K562 (cell line): ENCODE data around the gene ARID3A. TPM values are rescaled to one million over a fixed set of nuclear protein-coding genes. Genes with fewer than 3 reads are reported as not detected.

Source experiments
- CREB1 ChIP-seq, 2 experiments: sonication (generic) in 1 of 2; formaldehyde crosslinking in 1 of 2; IDR thresholded peaks; 2 replicates each; pipeline versions ENCODE4 v1.6.1 to v1.8.0; 2012 to 2022; ENCODE audit warnings: inconsistent platforms in 1 of 2, mild to moderate bottlenecking in 1 of 2, missing genetic modification reagents in 1 of 2, moderate library complexity in 1 of 2
- CREM ChIP-seq: IDR thresholded peaks from 2 replicates; pipeline ENCODE4 v1.6.1; 2014; ENCODE audit warnings: antibody characterized with exemption, low read depth
- CTCF ChIP-seq, 3 experiments: IDR thresholded peaks in 2 of 3; conservative IDR thresholded peaks in 1 of 3; 2 replicates each; pipeline ENCODE4 v1.5.1; 2011 to 2012; ENCODE audit warnings: low read length in 3 of 3, mild to moderate bottlenecking in 3 of 3, control low read depth in 2 of 3, improper control_type of control experiment in 1 of 3, inconsistent platforms in 1 of 3, low read depth in 1 of 3, mixed read lengths in 1 of 3, moderate library complexity in 1 of 3; ENCODE audit not compliant: insufficient read depth in 2 of 3
- HDAC1 ChIP-seq, 2 experiments: fragments of 450-650 bp; IDR thresholded peaks; 2 replicates each; pipeline ENCODE4 v1.6.1; 2016 to 2017; ENCODE audit warnings: inconsistent platforms in 1 of 2, mild to moderate bottlenecking in 1 of 2, moderate library complexity in 1 of 2
- JUN ChIP-seq, 2 experiments: sonication (generic) in 1 of 2; formaldehyde crosslinking in 1 of 2; IDR thresholded peaks; 2 replicates each; pipeline versions ENCODE4 v1.6.1 to v1.8.0; 2012 to 2022; ENCODE audit warnings: borderline replicate concordance in 2 of 2, mild to moderate bottlenecking in 2 of 2, improper control_type of control experiment in 1 of 2, low read depth in 1 of 2, low read length in 1 of 2, missing genetic modification reagents in 1 of 2
- MTA1 ChIP-seq: fragments of 450-650 bp; IDR thresholded peaks from 2 replicates; pipeline ENCODE4 v1.6.1; 2017; ENCODE audit warnings: borderline replicate concordance
- NFIC ChIP-seq: fragments of 450-650 bp; IDR thresholded peaks from 2 replicates; pipeline ENCODE4 v1.6.1; 2017; ENCODE audit warnings: mild to moderate bottlenecking, inconsistent platforms
- OTX1 ChIP-seq: fragments of 450-650 bp; formaldehyde crosslinking; IDR thresholded peaks from 2 replicates; pipeline ENCODE4 v1.4.0; 2022; ENCODE audit warnings: mild to moderate bottlenecking
- PHF8 ChIP-seq: fragments of 200-600 bp; sonication (generic); IDR thresholded peaks from 2 replicates; pipeline ENCODE4 v1.6.1; 2012; ENCODE audit warnings: mixed run types, mild to moderate bottlenecking, inconsistent platforms, low read length, moderate library complexity, borderline replicate concordance
- POLR2A ChIP-seq: fragments of 450-650 bp; conservative IDR thresholded peaks from 2 replicates; pipeline ENCODE4 v1.6.1; 2016
- SPI1 ChIP-seq: IDR thresholded peaks from 2 replicates; pipeline ENCODE4 v1.6.1; 2011; ENCODE audit warnings: low read depth, low read length, control low read depth, borderline replicate concordance
- TFAP4 ChIP-seq: sonication (generic); formaldehyde crosslinking; IDR thresholded peaks from 2 replicates; pipeline ENCODE4 v1.8.0; 2022; ENCODE audit warnings: missing genetic modification reagents, mild to moderate bottlenecking, moderate library complexity, borderline replicate concordance
- ZBTB26 ChIP-seq: fragments of 450-650 bp; formaldehyde crosslinking; IDR thresholded peaks from 2 replicates; pipeline ENCODE4 v1.4.0; 2022; ENCODE audit warnings: missing genetic modification characterization
- polyA plus RNA-seq, 8 experiments: library from polyadenylated mRNA; depleted of rRNA in 4 of 8; stranded (reverse) in 5 of 8; unstranded in 3 of 8; fragments of >200 nt; fragmentation: Nextera tagmentation in 2 of 8; fragmentation: Illumina TruSeq in 1 of 8; extraction: Ambion mirVana in 2 of 8; extraction: Trizol in 1 of 8; gene quantifications; 2 replicates each; pipeline versions ENCODE4 v1.2.1 to v1.2.3, GENCODE V29; 2011 to 2014; ENCODE audit warnings: inconsistent platforms in 1 of 8, missing spikeins in 1 of 8
- total RNA-seq, 7 experiments: library from RNA; depleted of rRNA in 6 of 7; stranded (reverse); fragments of >200 nt in 6 of 7; fragmentation: Illumina TruSeq in 2 of 7; extraction: Trizol in 2 of 7; gene quantifications; 2 replicates each; pipeline versions ENCODE4 v1.2.1 to v1.2.3, GENCODE V29; 2011 to 2021; ENCODE audit warnings: low replicate concordance in 1 of 7
- TF ChIP-seq, protein P1 (sequence below): fragments of 200-800 bp; sonication (Bioruptor generic); IDR thresholded peaks from 2 replicates; pipeline ENCODE4 v1.6.1; 2017; ENCODE audit warnings: missing genetic modification characterization, missing compliant biosample characterization
- TF ChIP-seq, protein P2 (sequence below), 2 experiments: fragments of 450-650 bp in 1 of 2; sonication (generic) in 1 of 2; formaldehyde crosslinking in 1 of 2; IDR thresholded peaks in 1 of 2; conservative IDR thresholded peaks in 1 of 2; 2 replicates each; pipeline versions ENCODE4 v1.6.1 to v1.8.1; 2016 to 2023; ENCODE audit warnings: mild to moderate bottlenecking in 2 of 2, moderate library complexity in 2 of 2, inconsistent platforms in 1 of 2, missing genetic modification reagents in 1 of 2
- TF ChIP-seq, protein P3 (sequence below): fragments of 250-450 bp; sonication (Bioruptor Pico); IDR thresholded peaks from 2 replicates; pipeline ENCODE4 v1.4.0; 2020

ARID3A gene
- total and polyA plus RNA-seq, 9 of the 15 experiments (the other 6 are each of a cell fraction or from before 2014, with no cell fraction given): 1.4 to 118 (median 31.2) TPM

GRCh38 chr19:996051-996838, 70.4 kb downstream of the ARID3A start (continued):
- TF ChIP-seq CTCF (IDR thresholded peaks at IDR 0.05 in 2 of 3, conservative IDR thresholded peaks at IDR 0.05 in 1 of 3; ENCODE audit: insufficient read depth in 2 of 3, low read depth in 1 of 3, low read length in 3 of 3) (0 out of 6 replicates have a peak, but pooled peaks of 1 of the 3 experiments have one; percentile 1), OTX1 (0 out of 2 replicates have a peak, but pooled peaks have one; percentile 37), POLR2A (peak; percentile 60; the same call in 1 of the 2 replicates), SPI1 (no peak), HDAC1 (IDR thresholded peaks at IDR 0.05) (0 out of 4 replicates have a peak, but pooled peaks of 1 of the 2 experiments have one; percentile 25), JUN (IDR thresholded peaks at IDR 0.05; ENCODE audit: borderline replicate concordance, low read depth, low read length) (peak; percentile 97), JUN (CRISPR knock-in tag; IDR thresholded peaks at IDR 0.05; ENCODE audit: borderline replicate concordance) (peak; percentile 94; the same call in 1 of the 2 replicates), TFAP4 (CRISPR knock-in tag) (peak; percentile 54; the same call in 1 of the 2 replicates), PHF8 (0 out of 2 replicates have a peak, but pooled peaks have one; percentile 19), MTA1 (0 out of 2 replicates have a peak, but pooled peaks have one; percentile 34), CREB1 (IDR thresholded peaks at IDR 0.05) (peak; percentile 84), CREB1 (CRISPR knock-in tag; IDR thresholded peaks at IDR 0.05) (peak; percentile 92), CREM (peak; percentile 94), ZBTB26 (CRISPR knock-in tag) (no peak), NFIC (peak; percentile 72)
- TF ChIP-seq, protein P1, sequence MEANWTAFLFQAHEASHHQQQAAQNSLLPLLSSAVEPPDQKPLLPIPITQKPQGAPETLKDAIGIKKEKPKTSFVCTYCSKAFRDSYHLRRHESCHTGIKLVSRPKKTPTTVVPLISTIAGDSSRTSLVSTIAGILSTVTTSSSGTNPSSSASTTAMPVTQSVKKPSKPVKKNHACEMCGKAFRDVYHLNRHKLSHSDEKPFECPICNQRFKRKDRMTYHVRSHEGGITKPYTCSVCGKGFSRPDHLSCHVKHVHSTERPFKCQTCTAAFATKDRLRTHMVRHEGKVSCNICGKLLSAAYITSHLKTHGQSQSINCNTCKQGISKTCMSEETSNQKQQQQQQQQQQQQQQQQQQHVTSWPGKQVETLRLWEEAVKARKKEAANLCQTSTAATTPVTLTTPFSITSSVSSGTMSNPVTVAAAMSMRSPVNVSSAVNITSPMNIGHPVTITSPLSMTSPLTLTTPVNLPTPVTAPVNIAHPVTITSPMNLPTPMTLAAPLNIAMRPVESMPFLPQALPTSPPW (CRISPR knock-in tag): peak; percentile 52
- TF ChIP-seq, protein P2, sequence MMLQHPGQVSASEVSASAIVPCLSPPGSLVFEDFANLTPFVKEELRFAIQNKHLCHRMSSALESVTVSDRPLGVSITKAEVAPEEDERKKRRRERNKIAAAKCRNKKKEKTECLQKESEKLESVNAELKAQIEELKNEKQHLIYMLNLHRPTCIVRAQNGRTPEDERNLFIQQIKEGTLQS (IDR thresholded peaks at IDR 0.05): peak; percentile 100
- TF ChIP-seq, protein P2 (CRISPR knock-in tag; conservative IDR thresholded peaks at IDR 0.05): peak; percentile 78; the same call in 1 of the 2 replicates
- TF ChIP-seq, protein P3, sequence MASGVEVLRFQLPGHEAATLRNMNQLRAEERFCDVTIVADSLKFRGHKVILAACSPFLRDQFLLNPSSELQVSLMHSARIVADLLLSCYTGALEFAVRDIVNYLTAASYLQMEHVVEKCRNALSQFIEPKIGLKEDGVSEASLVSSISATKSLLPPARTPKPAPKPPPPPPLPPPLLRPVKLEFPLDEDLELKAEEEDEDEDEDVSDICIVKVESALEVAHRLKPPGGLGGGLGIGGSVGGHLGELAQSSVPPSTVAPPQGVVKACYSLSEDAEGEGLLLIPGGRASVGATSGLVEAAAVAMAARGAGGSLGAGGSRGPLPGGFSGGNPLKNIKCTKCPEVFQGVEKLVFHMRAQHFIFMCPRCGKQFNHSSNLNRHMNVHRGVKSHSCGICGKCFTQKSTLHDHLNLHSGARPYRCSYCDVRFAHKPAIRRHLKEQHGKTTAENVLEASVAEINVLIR (CRISPR knock-in tag): peak; percentile 60; the same call in 1 of the 2 replicates
